ENCODE data around the gene RNF222. TPM values are rescaled to one million over a fixed set of nuclear protein-coding genes. Genes with fewer than 3 reads are reported as not detected.

Gene RNF222
- total RNA-seq, 1 experiment from 2014 or later, result not detected

- no peak for TF ChIP-seq CTCF (IDR thresholded peaks at IDR 0.05; ENCODE audit: insufficient read depth in 1 of 2, low read depth in 1 of 2, low read length in 1 of 2, severe bottlenecking in 1 of 2, unreplicated experiment in 1 of 2)
- Mint-ChIP-seq H3K4me1 (ENCODE audit: low read depth, unreplicated experiment) (no peaks in the 10 kb centered on the region), H3K9me3 (ENCODE audit: unreplicated experiment) (no peaks in the 10 kb centered on the region), H3K4me3 (ENCODE audit: unreplicated experiment) (no peak overlapping the region), H3K36me3 (ENCODE audit: insufficient read depth, unreplicated experiment) (no peaks in the 10 kb centered on the region), H3K27ac (ENCODE audit: unreplicated experiment) (no peak overlapping the region), H3K27me3 (ENCODE audit: insufficient read depth, unreplicated experiment) (peaks cover 3% of the 10 kb centered on the region)
- ChIA-PET CTCF (no interaction called here), POLR2A (no interaction called here)
- Histone ChIP-seq H3K9me3 (no peaks in the 10 kb centered on the region), H3K36me3 (ENCODE audit: control insufficient read depth, insufficient read depth, low read length) (no peaks in the 10 kb centered on the region), H3K4me1 (no peaks in the 10 kb centered on the region), H3K4me3 (ENCODE audit: low read depth, low read length) (no peak overlapping the region), H3K27me3 (replicated peaks; ENCODE audit: control insufficient read depth, insufficient read depth, low read length) (no peaks in the 10 kb centered on the region)
- BruUV-seq (replicated peaks), result no TSS peak
- DNase-seq, result no peak
- intact Hi-C loops (cut with micrococcal nuclease; ENCODE audit: unreplicated experiment), result no loop called here
Observed at GRCh38 chr17:8426802-8427201, 29.2 kb upstream of the RNF222 start.

- no peaks in the 10 kb centered on the region for H3K36me3 Mint-ChIP-seq (ENCODE audit: insufficient read depth, unreplicated experiment)
- no peaks in the 10 kb centered on the region for H3K36me3 ChIP-seq (ENCODE audit: control insufficient read depth, insufficient read depth, low read length)
- no peaks in the 10 kb centered on the region for H3K27me3 ChIP-seq (replicated peaks; ENCODE audit: control insufficient read depth, insufficient read depth, low read length)
- no peak overlapping the region for H3K4me3 Mint-ChIP-seq (ENCODE audit: unreplicated experiment)
- TF ChIP-seq CTCF (IDR thresholded peaks at IDR 0.05; ENCODE audit: insufficient read depth in 1 of 2, low read depth in 1 of 2, low read length in 1 of 2, severe bottlenecking in 1 of 2, unreplicated experiment in 1 of 2), result no peak
- DNase-seq, result no peak
- peaks cover 3% of the 10 kb centered on the region for H3K27me3 Mint-ChIP-seq (ENCODE audit: insufficient read depth, unreplicated experiment)
- no peaks in the 10 kb centered on the region for H3K4me1 Mint-ChIP-seq (ENCODE audit: low read depth, unreplicated experiment)
- ChIA-PET CTCF (no interaction called here), POLR2A (no interaction called here)
- H3K4me3 ChIP-seq (ENCODE audit: low read depth, low read length), result no peak overlapping the region
- no peaks in the 10 kb centered on the region for H3K4me1 ChIP-seq
- H3K9me3 ChIP-seq, result no peaks in the 10 kb centered on the region
- intact Hi-C loops (cut with micrococcal nuclease; ENCODE audit: unreplicated experiment), result no loop called here
- no TSS peak for BruUV-seq (replicated peaks)
- H3K9me3 Mint-ChIP-seq (ENCODE audit: unreplicated experiment), result no peaks in the 10 kb centered on the region
- no peak overlapping the region for H3K27ac Mint-ChIP-seq (ENCODE audit: unreplicated experiment)
Observed at GRCh38 chr17:8426094-8426720, 28.6 kb upstream of the RNF222 start.

- no peak for DNase-seq
- H3K4me3 Mint-ChIP-seq (ENCODE audit: unreplicated experiment), result no peak overlapping the region
- H3K9me3 Mint-ChIP-seq (ENCODE audit: unreplicated experiment), result no peaks in the 10 kb centered on the region
- H3K27me3 Mint-ChIP-seq (ENCODE audit: insufficient read depth, unreplicated experiment), result peaks cover 6% of the 10 kb centered on the region
- Histone ChIP-seq H3K4me1 (no peaks in the 10 kb centered on the region), H3K27me3 (replicated peaks; ENCODE audit: control insufficient read depth, insufficient read depth, low read length) (no peaks in the 10 kb centered on the region), H3K36me3 (ENCODE audit: control insufficient read depth, insufficient read depth, low read length) (no peaks in the 10 kb centered on the region), H3K9me3 (no peaks in the 10 kb centered on the region), H3K4me3 (ENCODE audit: low read depth, low read length) (no peak overlapping the region)
- no peak for TF ChIP-seq CTCF (IDR thresholded peaks at IDR 0.05; ENCODE audit: insufficient read depth in 1 of 2, low read depth in 1 of 2, low read length in 1 of 2, severe bottlenecking in 1 of 2, unreplicated experiment in 1 of 2)
- no peaks in the 10 kb centered on the region for H3K4me1 Mint-ChIP-seq (ENCODE audit: low read depth, unreplicated experiment)
- ChIA-PET CTCF (no interaction called here), POLR2A (no interaction called here)
- intact Hi-C loops (cut with micrococcal nuclease; ENCODE audit: unreplicated experiment), result no loop called here
- no peaks in the 10 kb centered on the region for H3K36me3 Mint-ChIP-seq (ENCODE audit: insufficient read depth, unreplicated experiment)
- H3K27ac Mint-ChIP-seq (ENCODE audit: unreplicated experiment), result no peak overlapping the region
- BruUV-seq (replicated peaks), result no TSS peak
Observed at GRCh38 chr17:8421571-8421970, 23.9 kb upstream of the RNF222 start.
